ENCODE measurements around the gene CCSER1.
"Not testable (repeated sequence)": the region's sequence is repeated elsewhere in the genome, so short reads cannot be mapped to it uniquely, and the experiment has no call there.

The CCSER1 gene

GRCh38 chr4:91207535-91207934, 1080.3 kb downstream of the CCSER1 start:
- DNase-seq (ENCODE audit: insufficient read length, low spot score), result no peak
- no peak for FAIRE-seq
- TF ChIP-seq CTCF (IDR thresholded peaks at IDR 0.05; ENCODE audit: insufficient read depth, missing control alignments), result no peak

DNA sequence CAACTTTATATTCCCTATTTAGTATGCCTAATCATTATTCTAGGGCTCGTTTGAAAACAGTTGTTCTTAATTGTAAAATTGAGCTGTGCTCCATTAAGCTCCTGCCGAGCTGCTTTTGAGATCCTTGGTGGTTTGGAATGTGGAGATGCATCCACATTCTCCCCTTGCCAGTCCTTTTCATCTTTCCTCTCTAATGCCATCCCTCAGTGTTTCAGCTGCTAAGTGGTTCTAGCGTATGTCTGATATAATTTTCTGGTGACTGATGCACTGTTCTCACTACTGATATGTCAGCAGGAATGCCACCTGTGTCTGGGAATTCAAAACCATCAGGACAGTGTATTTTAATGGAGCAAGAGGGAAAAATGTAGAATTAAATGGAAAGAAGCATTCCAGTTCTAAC, 1085.0 kb downstream of the CCSER1 start:
- FAIRE-seq, result no peak
- no peak for TF ChIP-seq CTCF (IDR thresholded peaks at IDR 0.05; ENCODE audit: insufficient read depth, missing control alignments)
- DNase-seq (ENCODE audit: insufficient read length, low spot score), result no peak

- FAIRE-seq; DNase-seq (ENCODE audit: insufficient read length, low spot score): not testable (repeated sequence)
These were observed 1090.7 kb downstream of the CCSER1 start for GRCh38 chr4:91217831-91218403.

DNA sequence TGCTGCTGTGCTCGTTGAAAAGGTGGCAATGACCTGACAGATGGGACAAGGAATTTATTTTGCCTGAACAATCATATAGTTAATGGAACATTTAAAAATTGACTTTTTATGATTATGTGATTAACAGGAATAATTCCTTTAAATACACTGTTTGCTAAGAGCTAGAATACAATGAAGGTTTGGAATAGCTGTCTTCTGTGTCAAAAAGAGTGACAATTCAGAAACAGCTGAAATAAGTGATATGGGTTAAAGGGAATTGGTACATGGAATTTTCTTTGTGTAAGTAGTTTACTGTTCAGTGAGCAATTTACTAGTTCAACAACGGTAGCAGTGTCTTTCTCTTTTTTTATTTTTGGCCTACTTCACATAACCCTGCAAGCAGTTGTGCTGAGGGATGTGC, 1093.1 kb downstream of the CCSER1 start:
- no peak for TF ChIP-seq CTCF (IDR thresholded peaks at IDR 0.05; ENCODE audit: insufficient read depth, missing control alignments)
- FAIRE-seq, result peak; percentile 60
- no peak for DNase-seq (ENCODE audit: insufficient read length, low spot score)

DNA sequence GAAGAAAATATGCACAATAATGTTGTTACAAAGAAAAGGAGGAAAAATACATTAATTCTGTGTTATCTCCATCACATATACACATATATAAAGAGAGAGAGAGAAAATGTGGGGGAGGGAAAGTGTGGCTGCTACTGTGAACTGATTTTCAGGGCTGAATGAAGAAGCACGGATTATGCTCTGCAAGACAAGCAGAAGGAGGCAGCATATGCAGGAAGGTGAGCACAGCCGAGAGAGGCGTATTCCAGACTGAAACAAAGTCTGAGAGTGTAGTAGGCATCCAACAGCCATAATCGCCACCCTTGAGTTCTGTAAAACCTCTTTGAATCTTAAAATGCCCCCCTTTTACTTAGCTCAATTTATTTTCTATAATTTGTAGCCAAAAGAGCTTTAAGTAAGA, 1094.8 kb downstream of the CCSER1 start:
- FAIRE-seq (no peak), DNase-seq (ENCODE audit: insufficient read length, low spot score) (no peak)
- no peak for TF ChIP-seq CTCF (IDR thresholded peaks at IDR 0.05; ENCODE audit: insufficient read depth, missing control alignments)

DNA sequence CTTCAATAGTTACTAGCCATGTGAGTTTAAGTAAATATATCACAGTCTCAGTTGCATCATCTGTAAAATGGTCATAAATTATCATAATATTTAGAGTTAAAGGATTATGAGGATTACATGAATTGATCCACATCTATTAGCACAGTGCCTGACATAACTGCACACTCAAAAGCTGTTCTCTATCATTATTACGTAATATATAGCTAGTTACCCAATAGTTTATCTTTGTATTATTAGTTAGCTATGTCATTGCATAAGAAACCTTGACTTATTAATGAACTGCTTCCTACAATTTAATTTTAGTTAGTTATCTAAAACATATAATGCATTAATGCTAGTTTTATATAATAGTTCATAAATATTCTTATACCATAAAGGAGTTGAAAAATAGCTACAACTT, 1099.7 kb downstream of the CCSER1 start:
- DNase-seq (ENCODE audit: insufficient read length, low spot score) (no peak), FAIRE-seq (no peak)
- no peak for TF ChIP-seq CTCF (IDR thresholded peaks at IDR 0.05; ENCODE audit: insufficient read depth, missing control alignments)

- DNase-seq (ENCODE audit: insufficient read length, low spot score), result no peak
- FAIRE-seq, result no peak
- no peak for TF ChIP-seq CTCF (IDR thresholded peaks at IDR 0.05; ENCODE audit: insufficient read depth, missing control alignments)
These were observed 1101.5 kb downstream of the CCSER1 start for GRCh38 chr4:91228659-91229058.

GRCh38 chr4:91233164-91233563, 1106.0 kb downstream of the CCSER1 start:
- DNase-seq (ENCODE audit: insufficient read length, low spot score) (no peak), FAIRE-seq (no peak)
- TF ChIP-seq CTCF (IDR thresholded peaks at IDR 0.05; ENCODE audit: insufficient read depth, missing control alignments), result no peak

Data from D721Med (cell line).